NCI-H1105 (cell line): ENCODE measurements around the gene PSORS1C2.
"Not testable (repeated sequence)": the region's sequence is repeated elsewhere in the genome, so short reads cannot be mapped to it uniquely, and the experiment has no call there.

Source experiments
- DNase-seq: peaks from one replicate; lab custom pipeline; 2025; lab: John Stamatoyannopoulos, UW

Gene PSORS1C2

DNA sequence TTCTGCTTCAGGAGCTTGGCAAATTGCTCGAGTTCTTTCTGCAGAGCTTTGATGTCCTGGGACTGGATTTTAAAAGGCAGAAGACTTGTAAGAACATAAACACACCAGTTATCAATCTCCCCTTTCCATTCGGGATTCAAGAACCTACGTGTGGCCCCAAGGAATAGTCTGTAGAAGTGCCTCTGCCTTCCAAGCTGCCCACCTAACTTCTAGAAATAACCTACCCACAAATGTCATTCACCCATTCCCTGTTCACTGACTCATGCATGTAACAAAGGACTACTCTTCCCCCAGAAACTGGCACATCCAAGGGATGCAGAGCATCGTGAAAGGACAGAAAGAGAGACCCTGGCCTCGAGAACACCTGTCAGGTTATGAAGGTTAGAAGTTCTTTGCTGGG lies 27.1 kb upstream of the PSORS1C2 start:
- DNase-seq, result no peak

DNA sequence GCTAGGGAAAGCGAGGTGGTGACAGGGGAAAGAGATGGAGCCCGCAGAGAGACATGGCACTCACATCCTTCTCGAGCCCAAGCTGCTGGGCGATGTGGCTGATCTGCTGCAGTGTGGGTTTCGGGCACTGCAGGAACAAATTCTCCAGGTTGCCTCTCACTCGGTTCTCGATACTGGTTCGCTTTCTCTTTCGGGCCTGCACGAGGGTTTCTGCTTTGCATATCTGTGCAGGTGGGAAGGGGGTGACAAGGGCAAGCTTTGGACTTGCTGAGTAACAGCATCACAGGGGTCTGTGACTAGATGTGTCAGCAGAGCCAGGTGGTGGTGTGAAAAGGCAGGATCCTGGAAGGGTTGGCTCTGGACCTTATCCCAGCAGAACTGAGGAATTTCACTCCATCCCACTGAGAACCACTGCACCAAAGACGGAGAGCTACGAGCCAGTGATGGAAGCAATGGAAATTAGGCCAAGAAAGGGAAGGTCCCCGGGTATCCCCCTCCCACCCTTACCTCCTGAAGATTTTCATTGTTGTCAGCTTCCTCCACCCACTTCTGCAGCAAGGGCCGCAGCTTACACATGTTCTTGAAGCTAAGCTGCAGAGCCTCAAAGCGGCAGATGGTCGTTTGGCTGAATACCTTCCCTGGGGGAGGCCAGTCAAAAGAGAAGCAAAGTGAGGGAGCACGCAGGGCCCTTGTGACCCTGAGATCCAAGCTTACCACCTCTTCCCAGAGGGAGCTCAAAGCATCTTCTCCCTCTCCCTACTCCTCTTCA lies 26.4 kb upstream of the PSORS1C2 start:
- DNase-seq, result not testable (repeated sequence)

DNA sequence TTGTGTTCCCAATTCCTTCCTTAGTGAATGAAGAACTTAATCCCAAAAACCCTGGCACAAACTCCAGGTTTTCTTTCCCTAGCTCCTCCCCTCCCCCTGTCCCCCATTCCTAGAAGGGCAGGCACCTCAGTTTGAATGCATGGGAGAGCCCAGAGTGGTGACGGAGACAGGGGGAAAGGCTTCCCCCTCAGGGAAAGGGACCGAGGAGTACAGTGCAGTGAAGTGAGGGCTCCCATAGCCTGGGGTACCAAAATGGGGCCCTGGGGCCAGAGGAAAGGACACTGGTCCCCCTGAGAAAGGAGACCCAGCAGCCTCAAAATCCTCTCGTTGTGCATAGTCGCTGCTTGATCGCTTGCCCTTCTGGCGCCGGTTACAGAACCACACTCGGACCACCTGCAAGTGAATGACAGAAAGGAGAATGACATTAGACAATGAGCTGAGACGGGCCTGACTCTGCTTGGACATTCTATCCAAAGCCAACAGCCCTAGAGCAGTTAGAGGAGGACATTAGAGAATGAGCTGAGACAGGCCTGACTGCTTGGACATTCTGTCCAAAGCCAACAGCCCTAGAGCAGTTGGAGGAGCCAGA lies 25.7 kb upstream of the PSORS1C2 start:
- DNase-seq, result not testable (repeated sequence)

DNA sequence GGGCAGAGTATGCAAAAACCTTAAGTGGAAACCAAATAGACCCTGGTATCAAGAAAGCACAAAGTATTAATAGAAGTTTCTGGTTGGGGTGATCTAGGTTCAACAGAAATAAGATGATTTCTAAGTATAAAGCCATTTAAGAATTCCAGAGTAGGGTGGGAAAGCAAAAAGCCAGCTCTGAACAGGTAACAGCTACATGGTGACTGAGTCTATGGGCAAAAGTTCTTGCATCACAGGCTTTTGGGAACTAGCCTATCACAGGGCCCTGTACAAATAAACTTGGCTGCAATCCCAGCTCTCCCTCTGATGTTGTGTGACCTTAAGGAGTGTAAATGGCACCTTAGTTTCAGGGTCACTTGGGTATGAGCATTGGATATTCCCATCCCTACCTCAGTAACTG lies 25.1 kb upstream of the PSORS1C2 start:
- no peak for DNase-seq

DNA sequence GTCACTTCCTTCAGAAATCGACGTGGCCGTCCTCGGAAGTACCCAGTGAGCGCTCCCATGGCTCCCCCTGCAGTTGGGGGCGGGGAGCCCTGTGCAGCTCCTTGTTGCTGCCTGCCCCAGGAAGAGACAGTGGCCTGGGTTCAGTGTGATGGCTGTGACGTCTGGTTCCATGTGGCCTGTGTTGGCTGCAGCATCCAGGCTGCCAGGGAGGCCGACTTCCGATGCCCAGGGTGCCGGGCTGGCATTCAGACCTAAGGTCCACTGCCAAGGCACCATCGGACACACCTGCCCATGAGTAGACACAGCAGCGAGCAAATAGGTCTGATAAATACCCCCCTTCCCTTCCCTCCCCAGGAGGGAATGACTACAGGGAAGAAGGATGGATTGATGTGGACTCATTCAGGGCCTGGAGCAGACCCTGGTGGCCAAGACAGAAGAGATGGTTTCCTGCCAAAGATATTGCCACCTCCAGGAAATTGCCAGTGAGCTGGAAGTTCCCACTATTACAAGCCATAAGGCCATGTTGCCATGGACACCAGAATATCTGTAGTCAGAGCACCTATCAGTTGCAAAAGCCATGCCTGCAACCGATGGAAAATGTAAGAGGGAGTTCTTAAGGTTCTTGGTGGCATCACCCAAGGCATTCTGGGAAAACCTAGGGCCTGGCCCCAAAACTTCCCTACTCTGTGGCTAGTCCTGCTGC lies 23.7 kb upstream of the PSORS1C2 start:
- DNase-seq, result no peak

- DNase-seq, result no peak
Measured at GRCh38 chr6:31161216-31162126, 22.6 kb upstream of the PSORS1C2 start.

DNA sequence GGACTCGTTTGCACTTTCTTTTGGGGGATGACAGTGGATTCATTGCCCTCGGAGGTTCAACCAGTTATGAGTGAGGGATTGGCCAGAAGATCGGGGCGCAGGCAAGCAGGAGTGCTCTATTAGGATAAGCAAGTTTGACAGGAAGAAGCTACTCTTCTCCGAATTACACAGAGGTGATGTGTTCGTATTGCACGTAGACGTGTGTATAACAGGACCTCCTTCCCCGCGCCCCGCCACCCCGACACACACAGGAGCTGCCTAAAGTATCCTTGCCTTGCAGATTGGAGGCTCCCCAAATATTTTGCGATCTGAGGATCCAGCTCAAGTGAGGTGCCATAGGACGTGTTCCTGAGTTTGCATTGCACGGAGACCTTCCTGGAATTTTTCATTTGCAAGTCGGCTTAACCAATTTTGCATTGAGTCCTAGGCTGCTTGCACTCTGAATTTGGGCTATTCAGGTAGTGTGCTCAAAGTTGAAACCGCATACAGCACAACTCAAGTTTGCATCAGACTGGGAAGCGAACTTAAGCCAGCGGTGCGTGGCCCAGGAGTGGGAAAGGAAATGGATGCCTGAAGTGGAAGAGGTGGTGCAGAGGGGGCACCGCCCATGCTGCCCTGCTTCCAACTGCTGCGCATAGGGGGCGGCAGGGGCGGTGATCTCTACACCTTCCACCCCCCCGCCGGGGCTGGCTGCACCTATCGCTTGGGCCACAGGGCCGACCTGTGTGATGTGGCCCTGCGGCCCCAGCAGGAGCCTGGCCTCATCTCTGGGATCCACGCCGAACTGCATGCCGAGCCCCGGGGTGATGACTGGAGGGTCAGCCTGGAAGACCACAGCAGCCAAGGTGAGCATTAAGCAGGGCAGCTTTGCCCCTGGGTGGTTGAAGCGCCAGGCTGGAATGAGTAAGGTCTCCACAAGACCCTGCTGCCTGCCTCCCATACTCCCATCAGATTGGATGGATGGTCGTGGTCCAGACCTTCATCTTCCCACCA lies 20.3 kb upstream of the PSORS1C2 start:
- no peak for DNase-seq

DNA sequence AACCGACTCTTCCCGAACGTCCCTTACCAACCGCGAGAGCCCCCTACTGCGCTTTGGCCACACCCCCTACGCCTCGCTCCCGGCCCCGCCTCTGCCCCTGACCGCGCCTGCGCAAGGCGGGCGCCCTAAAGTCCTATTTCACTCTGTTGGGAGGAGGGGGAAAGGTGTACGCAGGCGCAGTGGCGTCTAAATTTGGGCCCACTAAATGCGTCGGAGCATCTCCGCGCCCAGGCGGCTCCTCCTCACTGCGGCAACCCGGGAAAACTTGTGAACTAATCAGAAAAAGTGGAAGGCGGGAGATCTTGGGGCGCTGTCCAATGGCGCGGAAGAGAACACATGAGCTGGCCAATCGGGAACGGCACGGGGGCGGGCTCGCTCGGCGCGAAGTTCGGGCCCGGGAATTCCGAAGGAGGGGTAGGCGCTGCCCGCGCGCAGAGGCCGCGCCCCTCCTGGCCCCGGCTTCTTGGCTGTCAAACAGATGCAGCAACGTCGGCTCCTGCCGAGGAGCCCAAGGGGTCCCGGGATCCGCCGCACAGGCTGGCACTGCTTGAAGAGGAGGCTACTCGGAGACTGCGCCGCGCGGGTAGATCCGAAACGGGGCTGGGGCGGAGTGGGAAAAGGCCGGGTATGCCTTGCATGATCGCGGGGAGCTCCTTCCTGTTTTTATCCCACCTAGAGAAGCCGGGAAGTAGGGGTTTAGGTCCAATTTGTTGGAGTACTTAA lies 19.4 kb upstream of the PSORS1C2 start, which contains the start of gene TCF19:
Gene TCF19 (plus strand): TSS at position 450 of the 723 bp plus-strand sequence. CDS start 881 bp downstream, outside the sequence.
- peak; percentile 98 for DNase-seq

DNA sequence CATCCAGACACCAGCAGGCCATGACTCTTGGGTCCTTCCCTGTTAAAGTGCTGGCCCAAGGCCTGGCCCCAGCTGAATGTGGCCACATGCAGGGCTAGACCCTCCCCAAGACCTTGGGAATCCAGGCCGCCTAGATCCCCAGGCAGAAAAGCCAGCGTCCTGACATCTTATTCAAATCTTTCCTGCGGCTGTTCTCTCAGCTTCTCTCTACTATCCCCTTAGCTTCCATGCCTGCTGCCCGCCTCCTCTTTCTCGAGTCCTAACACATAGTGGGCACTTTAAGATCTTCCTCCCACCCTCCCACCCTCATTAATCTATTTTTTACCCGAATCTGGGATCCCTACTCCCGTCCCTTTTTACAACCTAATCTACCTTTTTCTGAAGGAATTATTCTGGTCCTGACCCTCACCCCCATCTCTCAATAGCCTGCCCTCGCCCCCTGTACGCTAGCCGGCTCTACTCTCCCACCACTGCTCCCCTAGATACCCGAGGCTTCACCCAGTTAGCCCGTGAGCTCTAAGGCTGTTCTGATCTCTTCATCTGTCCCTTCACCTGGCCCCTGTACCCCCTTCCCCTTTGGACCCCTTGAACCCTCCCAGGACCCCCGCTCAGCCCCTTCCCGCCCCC lies 18.8 kb upstream of the PSORS1C2 start, which contains the start of gene CCHCR1:
Gene CCHCR1 (minus strand): TSS at position 290 of the 627 bp plus-strand sequence. CDS start 202 bp downstream, at position 88.
- no peak for DNase-seq

DNA sequence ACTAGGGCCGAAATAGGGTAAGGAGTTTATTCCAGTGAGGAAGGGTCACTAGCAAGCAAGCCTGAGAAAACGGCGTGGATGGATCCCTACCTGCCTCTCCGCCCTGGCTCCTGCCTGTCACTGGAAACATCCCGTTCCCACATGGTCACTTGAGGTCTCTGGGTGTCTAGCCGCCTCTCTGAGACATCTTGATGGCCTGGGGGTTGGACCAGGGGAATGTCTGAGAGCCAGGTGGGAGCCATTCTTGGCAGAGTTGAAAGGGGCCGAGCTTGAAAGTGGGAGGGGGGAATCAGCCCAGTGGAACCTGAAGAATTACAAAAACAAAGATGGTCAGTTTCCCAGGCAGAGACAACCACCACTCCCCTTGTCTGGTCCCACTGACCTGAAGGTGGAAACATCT lies 17.8 kb upstream of the PSORS1C2 start:
- no peak for DNase-seq

DNA sequence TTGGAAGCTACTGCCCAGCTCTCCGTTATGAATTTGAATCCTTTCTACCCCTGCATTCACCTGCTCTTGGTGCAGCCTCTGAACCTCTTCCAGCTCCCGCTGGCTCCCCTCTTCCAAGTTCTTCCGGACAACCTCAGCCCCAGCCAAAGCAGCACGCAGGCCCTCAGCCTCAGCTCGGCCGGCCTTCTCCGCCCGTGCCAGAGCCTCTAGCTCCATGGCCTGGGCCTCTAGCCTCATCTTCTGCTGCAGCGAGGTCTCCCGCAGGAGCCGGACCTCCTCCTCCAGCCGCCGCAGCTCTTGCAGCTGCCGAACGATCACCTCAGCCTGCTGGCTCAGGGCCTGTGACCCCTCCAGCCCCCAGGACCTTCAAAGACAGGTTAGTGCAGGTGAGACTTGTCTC lies 15.6 kb upstream of the PSORS1C2 start:
- no peak for DNase-seq

GRCh38 chr6:31152781-31153180 lies 13.9 kb upstream of the PSORS1C2 start:
- DNase-seq, result no peak

DNA sequence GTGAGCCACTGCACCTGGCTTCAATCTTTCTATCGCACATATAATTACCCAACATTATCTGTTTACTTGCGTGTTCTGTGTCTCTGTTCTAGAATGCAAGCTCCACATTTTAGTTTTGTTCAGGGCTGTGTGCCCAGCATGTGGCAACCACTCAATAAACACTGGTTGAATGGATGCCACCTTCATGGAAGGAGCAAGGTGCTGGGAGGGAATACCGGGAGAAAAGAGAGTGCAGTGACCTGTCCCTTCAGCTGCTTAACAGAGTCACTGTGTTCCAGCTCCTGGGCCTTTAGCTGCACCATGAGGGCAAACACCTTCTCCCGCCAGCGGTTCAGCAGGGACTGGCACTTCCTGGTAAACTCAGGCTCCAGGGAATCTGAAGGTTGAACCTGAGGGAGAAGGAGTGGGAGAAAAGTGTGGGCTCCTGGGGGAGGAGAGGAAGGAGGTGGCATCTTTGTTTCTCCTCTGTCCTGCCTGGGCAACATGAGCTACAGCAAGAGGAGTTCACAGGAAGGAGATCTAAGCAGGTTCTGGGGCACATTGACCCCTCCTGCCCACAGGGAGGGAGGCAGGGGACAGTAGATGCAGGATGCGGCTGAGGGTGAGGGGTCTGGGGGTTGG lies 11.1 kb upstream of the PSORS1C2 start:
- DNase-seq, result no peak

DNA sequence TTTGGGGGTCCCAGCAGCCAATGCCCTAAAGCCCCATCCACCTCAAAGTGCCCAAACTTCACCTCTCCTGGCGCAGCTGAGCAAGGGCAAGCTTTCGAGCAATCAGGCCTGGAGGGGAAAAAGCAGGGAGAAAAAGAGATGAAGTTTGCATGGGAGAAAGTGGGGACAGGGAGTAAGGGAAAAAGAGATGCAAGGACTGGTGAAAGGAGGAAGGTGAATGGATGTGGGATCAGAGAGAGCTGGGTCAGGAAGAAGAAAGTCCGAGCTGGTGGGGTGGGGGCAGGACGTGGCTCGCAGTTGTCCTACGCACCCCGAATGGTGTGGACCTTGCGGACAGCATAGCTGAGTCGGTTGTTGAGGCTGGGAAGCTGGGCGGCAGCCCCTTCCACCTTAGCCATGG lies 6.5 kb upstream of the PSORS1C2 start:
- DNase-seq, result no peak

GRCh38 chr6:31144970-31145340 lies 6.1 kb upstream of the PSORS1C2 start:
- DNase-seq, result no peak

DNA sequence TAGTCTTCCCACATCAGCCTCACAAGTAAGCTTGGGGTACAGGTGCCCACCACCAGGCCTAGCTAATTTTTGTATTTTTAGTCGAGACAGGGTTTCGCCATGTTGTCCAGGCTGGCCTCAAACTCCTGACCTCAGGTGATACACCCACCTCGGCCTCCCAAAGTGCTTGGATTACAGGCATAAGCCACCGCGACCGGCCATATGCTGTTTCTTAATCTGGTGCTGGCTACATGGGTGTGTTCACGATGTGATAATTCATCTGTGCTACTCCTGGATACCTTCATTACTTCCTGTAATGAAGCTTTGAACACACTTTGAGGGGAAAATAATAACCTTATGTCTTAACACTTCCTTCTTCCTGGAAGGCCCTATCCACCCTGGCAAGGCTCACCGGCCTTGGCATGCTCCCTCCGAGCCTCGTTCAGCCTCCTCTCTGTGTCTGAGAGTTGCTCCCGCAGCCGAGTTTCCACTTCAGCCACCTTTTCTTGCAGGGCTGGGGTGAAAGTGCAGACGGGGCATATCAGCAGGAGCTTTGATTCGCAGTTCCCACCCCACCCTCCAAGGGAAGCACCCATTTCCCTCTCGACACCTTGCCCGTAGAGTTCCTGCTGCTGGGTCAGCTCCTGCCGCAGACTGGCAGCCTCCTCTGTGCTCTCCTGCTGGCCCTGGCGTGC lies 5.6 kb upstream of the PSORS1C2 start:
- DNase-seq, result no peak

DNA sequence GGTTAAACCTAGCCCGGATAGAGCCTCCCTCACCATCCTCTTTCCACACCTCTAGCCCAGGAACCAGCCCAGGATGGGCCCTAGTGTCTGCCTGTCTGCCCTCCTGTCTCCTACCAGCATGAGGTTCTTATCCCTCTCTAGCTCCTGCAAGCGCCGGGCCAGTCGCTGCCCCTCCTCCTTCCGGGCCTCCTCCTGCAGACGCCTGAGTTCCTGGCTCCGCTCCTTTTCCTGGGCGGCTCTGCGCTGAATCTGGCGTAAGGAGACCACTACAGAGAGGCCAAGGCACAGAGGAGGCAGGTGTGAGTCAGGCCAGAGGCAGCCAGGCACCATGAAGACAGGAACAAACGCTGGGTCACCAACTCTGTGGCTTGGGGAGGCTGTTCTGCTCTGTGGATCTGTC lies 4.3 kb upstream of the PSORS1C2 start:
- no peak for DNase-seq

DNA sequence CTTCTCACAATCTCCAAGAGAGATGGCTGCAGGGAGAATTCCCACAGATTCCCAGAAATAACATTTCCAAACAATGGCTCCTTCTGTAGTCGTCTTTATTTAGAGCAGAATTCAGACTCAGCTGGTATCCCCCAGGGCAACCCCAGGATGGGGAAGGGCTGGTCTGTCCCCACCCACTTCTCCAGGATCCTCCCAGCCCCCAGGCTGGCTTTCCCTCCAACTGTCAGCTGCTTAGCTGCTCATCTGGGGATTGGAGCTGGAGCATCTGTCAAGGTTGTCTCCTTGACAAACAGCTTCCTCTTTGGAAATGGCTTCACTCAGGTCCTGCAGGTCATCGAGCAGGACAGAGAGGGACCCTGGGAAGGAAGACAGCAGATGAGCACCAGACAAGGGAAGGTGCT lies 3.5 kb upstream of the PSORS1C2 start:
- DNase-seq, result no peak

DNA sequence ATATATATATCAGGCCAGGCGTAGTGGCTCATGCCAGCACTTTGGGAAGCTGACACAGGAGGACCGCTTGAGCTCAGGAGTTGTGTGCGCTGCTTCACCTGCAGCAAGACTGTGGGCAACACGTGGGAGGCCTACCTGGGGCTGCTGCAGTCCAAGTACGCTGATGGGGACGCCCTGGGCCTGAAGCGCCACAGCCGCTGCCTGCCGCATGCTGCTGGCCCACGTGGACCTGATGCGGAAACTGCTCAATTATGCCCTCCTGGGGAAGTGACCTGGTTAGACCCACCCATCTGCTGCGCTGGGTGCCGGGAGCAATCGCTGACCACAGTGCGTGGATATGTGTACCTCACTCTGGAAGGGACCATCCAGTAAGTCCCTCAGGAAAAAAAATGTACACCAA lies 1.8 kb upstream of the PSORS1C2 start:
- DNase-seq, result no peak
